ENCODE results near the gene ASCC3.

DNA sequence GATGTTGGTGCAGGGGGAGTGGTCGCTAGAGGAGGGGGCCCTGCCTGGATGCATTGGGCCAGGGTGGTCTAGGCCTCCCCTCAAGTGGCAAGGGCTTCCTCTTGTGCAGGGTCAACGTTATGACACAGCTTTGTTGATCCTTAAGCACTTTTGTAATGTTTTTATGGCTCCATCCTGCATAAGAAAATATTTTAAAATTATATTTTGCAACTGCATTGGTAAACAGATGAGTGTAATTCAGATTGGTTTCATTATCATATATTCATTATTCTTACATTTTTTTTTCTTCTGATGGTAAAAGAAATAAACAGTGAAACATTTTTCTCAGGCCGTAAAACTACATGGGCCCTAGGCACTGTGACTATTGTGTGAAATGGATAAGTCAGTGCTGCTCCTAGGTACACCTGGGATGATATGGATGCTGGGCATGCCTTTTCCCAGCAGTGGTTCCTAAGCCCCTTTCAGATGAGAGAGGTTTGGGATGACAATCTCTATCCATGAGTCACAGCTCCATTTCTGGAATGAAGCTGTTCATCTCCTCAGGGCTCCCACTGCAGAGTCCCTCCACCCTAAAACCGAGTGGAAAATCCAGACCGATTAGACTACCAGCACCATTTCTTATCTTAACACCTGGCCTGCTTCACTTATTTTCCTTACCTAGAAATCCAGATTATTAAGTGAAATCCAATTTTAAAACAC is 410.6 kb downstream of the ASCC3 start:
- TF ChIP-seq GABPA (IDR thresholded peaks at IDR 0.05 in 1 of 2, conservative IDR thresholded peaks at IDR 0.05 in 1 of 2): no peak
- TF ChIP-seq, protein P1, sequence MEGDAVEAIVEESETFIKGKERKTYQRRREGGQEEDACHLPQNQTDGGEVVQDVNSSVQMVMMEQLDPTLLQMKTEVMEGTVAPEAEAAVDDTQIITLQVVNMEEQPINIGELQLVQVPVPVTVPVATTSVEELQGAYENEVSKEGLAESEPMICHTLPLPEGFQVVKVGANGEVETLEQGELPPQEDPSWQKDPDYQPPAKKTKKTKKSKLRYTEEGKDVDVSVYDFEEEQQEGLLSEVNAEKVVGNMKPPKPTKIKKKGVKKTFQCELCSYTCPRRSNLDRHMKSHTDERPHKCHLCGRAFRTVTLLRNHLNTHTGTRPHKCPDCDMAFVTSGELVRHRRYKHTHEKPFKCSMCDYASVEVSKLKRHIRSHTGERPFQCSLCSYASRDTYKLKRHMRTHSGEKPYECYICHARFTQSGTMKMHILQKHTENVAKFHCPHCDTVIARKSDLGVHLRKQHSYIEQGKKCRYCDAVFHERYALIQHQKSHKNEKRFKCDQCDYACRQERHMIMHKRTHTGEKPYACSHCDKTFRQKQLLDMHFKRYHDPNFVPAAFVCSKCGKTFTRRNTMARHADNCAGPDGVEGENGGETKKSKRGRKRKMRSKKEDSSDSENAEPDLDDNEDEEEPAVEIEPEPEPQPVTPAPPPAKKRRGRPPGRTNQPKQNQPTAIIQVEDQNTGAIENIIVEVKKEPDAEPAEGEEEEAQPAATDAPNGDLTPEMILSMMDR (IDR thresholded peaks at IDR 0.05; ENCODE audit: low read depth, low read length, missing input control): no peak
- TF ChIP-seq, protein P2, sequence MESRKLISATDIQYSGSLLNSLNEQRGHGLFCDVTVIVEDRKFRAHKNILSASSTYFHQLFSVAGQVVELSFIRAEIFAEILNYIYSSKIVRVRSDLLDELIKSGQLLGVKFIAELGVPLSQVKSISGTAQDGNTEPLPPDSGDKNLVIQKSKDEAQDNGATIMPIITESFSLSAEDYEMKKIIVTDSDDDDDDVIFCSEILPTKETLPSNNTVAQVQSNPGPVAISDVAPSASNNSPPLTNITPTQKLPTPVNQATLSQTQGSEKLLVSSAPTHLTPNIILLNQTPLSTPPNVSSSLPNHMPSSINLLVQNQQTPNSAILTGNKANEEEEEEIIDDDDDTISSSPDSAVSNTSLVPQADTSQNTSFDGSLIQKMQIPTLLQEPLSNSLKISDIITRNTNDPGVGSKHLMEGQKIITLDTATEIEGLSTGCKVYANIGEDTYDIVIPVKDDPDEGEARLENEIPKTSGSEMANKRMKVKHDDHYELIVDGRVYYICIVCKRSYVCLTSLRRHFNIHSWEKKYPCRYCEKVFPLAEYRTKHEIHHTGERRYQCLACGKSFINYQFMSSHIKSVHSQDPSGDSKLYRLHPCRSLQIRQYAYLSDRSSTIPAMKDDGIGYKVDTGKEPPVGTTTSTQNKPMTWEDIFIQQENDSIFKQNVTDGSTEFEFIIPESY (IDR thresholded peaks at IDR 0.05): no peak
- no peak for TF ChIP-seq YY1 (IDR thresholded peaks at IDR 0.05)
- TF ChIP-seq TAF1 (conservative IDR thresholded peaks at IDR 0.05): no peak
- TF ChIP-seq, protein P3, sequence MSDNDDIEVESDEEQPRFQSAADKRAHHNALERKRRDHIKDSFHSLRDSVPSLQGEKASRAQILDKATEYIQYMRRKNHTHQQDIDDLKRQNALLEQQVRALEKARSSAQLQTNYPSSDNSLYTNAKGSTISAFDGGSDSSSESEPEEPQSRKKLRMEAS (IDR thresholded peaks at IDR 0.05): no peak
- no peak for TF ChIP-seq SP1 (IDR thresholded peaks at IDR 0.05)
- no peak for TF ChIP-seq RAD21 (IDR thresholded peaks at IDR 0.05)
- no peak for TF ChIP-seq RXRA (IDR thresholded peaks at IDR 0.05)

Measured in liver (tissue), 3 donors.